Endothelial cell of umbilical vein (primary cell): ENCODE measurements around the gene GSKIP. TPM values are rescaled to one million over a fixed set of nuclear protein-coding genes. Genes with fewer than 3 reads are reported as not detected.

Experiments used
- BruUV-seq: library from RNA; stranded (reverse); fragments of 400-500 nt; replicated peaks from 2 replicates; lab custom pipeline; 2021; lab: Mats Ljungman, UMichigan
- CTCF ChIA-PET: fragments of 300-600, 350-600 bp; sonication (Branson Sonifier 250); formaldehyde crosslinking; loops from one replicate; lab custom pipeline; 2021; ENCODE audit warnings: antibody characterized with exemption, inconsistent platforms; lab: Charles Lee
- POLR2A ChIA-PET: fragments of 300-600, 350-600 bp; sonication (Branson Sonifier 250); formaldehyde crosslinking; loops from one replicate; lab custom pipeline; 2021; ENCODE audit warnings: antibody characterized with exemption, inconsistent platforms; lab: Charles Lee
- DNase-seq: peaks from one replicate; pipeline ENCODE4 v3.0.0-alpha.2; 2011; ENCODE audit warnings: low read depth, low spot score
- FAIRE-seq: peaks from 2 replicates; lab custom pipeline; 2011; peaks lifted over from hg19 to GRCh38; lab: Jason Lieb, UNC
- H2AFZ ChIP-seq: 2 replicates; pipeline ENCODE4 v1.6.0; 2012; ENCODE audit warnings: low read depth, low read length, control low read depth, inconsistent platforms
- H3K27ac ChIP-seq: 2 replicates; pipeline ENCODE4 v1.5.1; 2011; ENCODE audit warnings: low read depth, mild to moderate bottlenecking, control low read depth, low read length, moderate library complexity; ENCODE audit not compliant: insufficient read depth
- H3K27me3 ChIP-seq, 2 experiments: 2 replicates each; pipeline versions ENCODE4 v1.6.0 to v1.6.1; 2011; ENCODE audit warnings: low read length in 2 of 2, mixed read lengths in 1 of 2; ENCODE audit not compliant: control insufficient read depth in 2 of 2, insufficient read depth in 2 of 2
- H3K36me3 ChIP-seq, 2 experiments: 2 replicates in 1 of 2; 3 replicates in 1 of 2; pipeline ENCODE4 v1.5.1; 2011; ENCODE audit warnings: low read length in 2 of 2, mild to moderate bottlenecking in 1 of 2, moderate library complexity in 1 of 2; ENCODE audit not compliant: control insufficient read depth in 2 of 2, insufficient read depth in 2 of 2; ENCODE audit errors: extremely low read depth in 1 of 2
- H3K4me1 ChIP-seq: 3 replicates; pipeline ENCODE4 v1.5.1; 2011; ENCODE audit warnings: mild to moderate bottlenecking, low read length; ENCODE audit not compliant: control insufficient read depth, insufficient read depth; ENCODE audit errors: extremely low read depth
- H3K4me2 ChIP-seq: 2 replicates; pipeline ENCODE4 v1.6.1; 2011; ENCODE audit warnings: low read length, control low read depth, mixed read lengths; ENCODE audit not compliant: insufficient read depth
- H3K4me3 ChIP-seq, 3 experiments: fragments of 200-600 bp in 1 of 3; sonication (generic), shearing (Covaris generic) in 1 of 3; replicated peaks in 1 of 3; 2 replicates each; pipeline ENCODE4 v1.5.1; 2011 to 2016; ENCODE audit warnings: control low read depth in 3 of 3, low read length in 3 of 3, mild to moderate bottlenecking in 2 of 3, inconsistent platforms in 1 of 3, low read depth in 1 of 3, moderate library complexity in 1 of 3; ENCODE audit not compliant: insufficient read depth in 1 of 3
- H3K79me2 ChIP-seq: 2 replicates; pipeline ENCODE4 v1.6.0; 2012; ENCODE audit warnings: low read length, inconsistent platforms; ENCODE audit not compliant: control insufficient read depth, insufficient read depth
- H3K9ac ChIP-seq: replicated peaks from 2 replicates; pipeline ENCODE3; 2011; ENCODE audit warnings: low read length, control low read depth; ENCODE audit not compliant: insufficient read depth; ENCODE audit errors: extremely low read depth
- H3K9me1 ChIP-seq: replicated peaks from 3 replicates; pipeline ENCODE4 v1.6.0; 2011; ENCODE audit warnings: mild to moderate bottlenecking, low read length; ENCODE audit not compliant: control insufficient read depth, insufficient read depth; ENCODE audit errors: extremely low read depth
- H3K9me3 ChIP-seq: replicated peaks from 2 replicates; pipeline ENCODE4 v1.5.1; 2012; ENCODE audit warnings: low read length, inconsistent platforms; ENCODE audit not compliant: control insufficient read depth, insufficient read depth
- H4K20me1 ChIP-seq: replicated peaks from 2 replicates; pipeline ENCODE3; 2011; ENCODE audit warnings: mild to moderate bottlenecking, low read length; ENCODE audit not compliant: control insufficient read depth, insufficient read depth; ENCODE audit errors: extremely low read depth
- EZH2 ChIP-seq: IDR thresholded peaks from 2 replicates; pipeline ENCODE4 v1.6.1; 2012; ENCODE audit warnings: borderline replicate concordance, low read depth, mild to moderate bottlenecking, moderate library complexity, low read length, inconsistent platforms; ENCODE audit not compliant: severe bottlenecking
- FOS ChIP-seq: IDR thresholded peaks from 2 replicates; pipeline ENCODE4 v1.6.1; 2011; ENCODE audit warnings: mild to moderate bottlenecking, low read length, moderate library complexity, borderline replicate concordance; ENCODE audit not compliant: insufficient read depth
- GATA2 ChIP-seq: IDR thresholded peaks from 2 replicates; pipeline ENCODE4 v1.7.0; 2011; ENCODE audit warnings: low read depth, mild to moderate bottlenecking, moderate library complexity, mixed read lengths, low read length; ENCODE audit not compliant: insufficient read length, insufficient read depth
- JUN ChIP-seq: IDR thresholded peaks from 2 replicates; pipeline ENCODE4 v1.6.1; 2011; ENCODE audit warnings: borderline replicate concordance, low read depth; ENCODE audit not compliant: insufficient read length, insufficient read depth
- MYC ChIP-seq: IDR thresholded peaks from one replicate; pipeline ENCODE4 v1.6.1; 2011; ENCODE audit warnings: mild to moderate bottlenecking, low read depth, low read length
- POLR2A ChIP-seq: IDR thresholded peaks from 2 replicates; pipeline ENCODE4 v1.6.1; 2012; ENCODE audit warnings: low read depth, mild to moderate bottlenecking, control low read depth, low read length
- POLR2AphosphoS5 ChIP-seq: IDR thresholded peaks from 2 replicates; pipeline ENCODE4 v1.6.1; 2012; ENCODE audit warnings: low read depth, mild to moderate bottlenecking, control low read depth, low read length, moderate library complexity; ENCODE audit not compliant: insufficient read depth
- dilution Hi-C: fragments of 300-500 bp; cut with MboI; formaldehyde crosslinking; loops from one replicate; pipeline ENCODE4 v1.15.0; 2019; ENCODE audit warnings: low sequenced_read_pairs; ENCODE audit not compliant: extremely low pct_ligation_motif_present
- intact Hi-C: fragments of 100-400 bp; cut with micrococcal nuclease; formaldehyde crosslinking; loops from one replicate; pipeline ENCODE4 v1.10.0; 2022
- polyA plus RNA-seq, 4 experiments: library from polyadenylated mRNA; depleted of rRNA in 3 of 4; stranded (reverse) in 3 of 4; unstranded in 1 of 4; fragments of >200 nt; gene quantifications; 2 replicates each; pipeline versions ENCODE4 v1.2.1 to v1.2.3, GENCODE V29; 2011 to 2012; ENCODE audit warnings: missing spikeins in 1 of 4
- total RNA-seq: library from RNA; stranded (reverse); gene quantifications from 2 replicates; pipeline ENCODE4 v1.2.3, GENCODE V29; 2021
- TF ChIP-seq, protein P1 (sequence below): IDR thresholded peaks from 2 replicates; pipeline ENCODE4 v1.6.1; 2011; ENCODE audit not compliant: insufficient read depth, insufficient read length
- TF ChIP-seq, protein P2 (sequence below), 2 donors: IDR thresholded peaks; 1 replicate in 1 of 2; 2 replicates in 1 of 2; pipeline ENCODE4 v1.5.1; 2011; ENCODE audit warnings: low read length in 2 of 2, mild to moderate bottlenecking in 2 of 2, moderate library complexity in 2 of 2, control low read depth in 1 of 2, inconsistent platforms in 1 of 2, low read depth in 1 of 2; ENCODE audit not compliant: insufficient read depth in 1 of 2; ENCODE audit errors: extremely low read depth in 1 of 2

The GSKIP gene
- total and polyA plus RNA-seq, 2 donors (not counting 3 experiments of a cell fraction or from before 2014, with no cell fraction given), result 9.2 to 15.9 TPM

- no peak overlapping the region for H2AFZ ChIP-seq
- H4K20me1 ChIP-seq, result no peaks in the 10 kb centered on the region
- H3K79me2 ChIP-seq, result peaks cover 27% of the 10 kb centered on the region
- no peak overlapping the region for H3K4me3 ChIP-seq
- no peaks in the 10 kb centered on the region for H3K36me3 ChIP-seq
- ChIA-PET CTCF (interaction anchor here (1.2 kb wide), 1 partner anchor 13 kb away, joined by 3 read pairs; no protein-coding TSS in a partner anchor), POLR2A (no interaction called here)
- H3K4me1 ChIP-seq, result peaks cover 9% of the 10 kb centered on the region
- no peaks in the 10 kb centered on the region for H3K27me3 ChIP-seq
- BruUV-seq, result no TSS peak
- no peak overlapping the region for H3K9ac ChIP-seq
- DNase-seq (no peak), FAIRE-seq (no peak)
- no peaks in the 10 kb centered on the region for H3K9me1 ChIP-seq
- no peak for TF ChIP-seq MYC
- TF ChIP-seq GATA2, result no peak
- TF ChIP-seq POLR2AphosphoS5, result no peak
- TF ChIP-seq JUN, result no peak
- no peak for TF ChIP-seq EZH2
- TF ChIP-seq POLR2A, result no peak
- no peak for TF ChIP-seq FOS
- TF ChIP-seq, protein P1, sequence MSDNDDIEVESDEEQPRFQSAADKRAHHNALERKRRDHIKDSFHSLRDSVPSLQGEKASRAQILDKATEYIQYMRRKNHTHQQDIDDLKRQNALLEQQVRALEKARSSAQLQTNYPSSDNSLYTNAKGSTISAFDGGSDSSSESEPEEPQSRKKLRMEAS, result no peak
- TF ChIP-seq, protein P2, sequence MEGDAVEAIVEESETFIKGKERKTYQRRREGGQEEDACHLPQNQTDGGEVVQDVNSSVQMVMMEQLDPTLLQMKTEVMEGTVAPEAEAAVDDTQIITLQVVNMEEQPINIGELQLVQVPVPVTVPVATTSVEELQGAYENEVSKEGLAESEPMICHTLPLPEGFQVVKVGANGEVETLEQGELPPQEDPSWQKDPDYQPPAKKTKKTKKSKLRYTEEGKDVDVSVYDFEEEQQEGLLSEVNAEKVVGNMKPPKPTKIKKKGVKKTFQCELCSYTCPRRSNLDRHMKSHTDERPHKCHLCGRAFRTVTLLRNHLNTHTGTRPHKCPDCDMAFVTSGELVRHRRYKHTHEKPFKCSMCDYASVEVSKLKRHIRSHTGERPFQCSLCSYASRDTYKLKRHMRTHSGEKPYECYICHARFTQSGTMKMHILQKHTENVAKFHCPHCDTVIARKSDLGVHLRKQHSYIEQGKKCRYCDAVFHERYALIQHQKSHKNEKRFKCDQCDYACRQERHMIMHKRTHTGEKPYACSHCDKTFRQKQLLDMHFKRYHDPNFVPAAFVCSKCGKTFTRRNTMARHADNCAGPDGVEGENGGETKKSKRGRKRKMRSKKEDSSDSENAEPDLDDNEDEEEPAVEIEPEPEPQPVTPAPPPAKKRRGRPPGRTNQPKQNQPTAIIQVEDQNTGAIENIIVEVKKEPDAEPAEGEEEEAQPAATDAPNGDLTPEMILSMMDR (IDR thresholded peaks at IDR 0.05; ENCODE audit: extremely low read depth in 1 of 2, insufficient read depth in 1 of 2, low read depth in 1 of 2, low read length in 2 of 2), result no peak
- H3K9me3 ChIP-seq, result no peaks in the 10 kb centered on the region
- H3K4me2 ChIP-seq, result no peak overlapping the region
- intact Hi-C loops (no loop called here), dilution Hi-C loops (no loop called here)
- no peak overlapping the region for H3K27ac ChIP-seq
These were observed 5.2 kb downstream of the GSKIP start for GRCh38 chr14:96368534-96368933.
